Upper lobe of left lung (tissue), 4 donors: ENCODE data around the gene ASB4.
A peak's percentile ranks its signal among the peaks of the same experiment; 100 is the strongest.

Experiments
- CTCF ChIP-seq, 6 experiments: fragments of 450-650 bp in 4 of 6; fragments of 200-600 bp in 2 of 6; sonication (generic) in 2 of 6; IDR thresholded peaks; one replicate each; pipeline ENCODE4 v1.5.1; 2016 to 2019; ENCODE audit warnings: antibody characterized with exemption in 6 of 6
- POLR2AphosphoS5 ChIP-seq, 2 donors: sonication (generic); formaldehyde crosslinking; IDR thresholded peaks; one replicate each; pipeline ENCODE4 v1.5.1; 2017; ENCODE audit warnings: antibody characterized with exemption in 2 of 2

GRCh38 chr7:95441042-95441823 lies 44.5 kb upstream of the ASB4 start:
- TF ChIP-seq CTCF (IDR thresholded peaks at IDR 0.05) (no peak), POLR2AphosphoS5 (IDR thresholded peaks at IDR 0.05) (peak in 1 of 2 donors; percentile 27)
